Bronchial epithelial cell (primary cell): ENCODE measurements around the gene OGFR. TPM values are rescaled to one million over a fixed set of nuclear protein-coding genes. Genes with fewer than 3 reads are reported as not detected.

Source experiments
- DNase-seq: peaks from one replicate; pipeline ENCODE4 v3.0.0-alpha.2; 2010; ENCODE audit warnings: low read depth
- FAIRE-seq: peaks from 2 replicates; lab custom pipeline; 2011; peaks lifted over from hg19 to GRCh38; lab: Jason Lieb, UNC
- H3K27me3 ChIP-seq: 2 replicates; pipeline ENCODE4 v1.5.1; 2011; ENCODE audit warnings: low read length; ENCODE audit not compliant: control insufficient read depth, insufficient read depth
- H3K36me3 ChIP-seq: 2 replicates; pipeline ENCODE4 v1.5.1; 2011; ENCODE audit warnings: low read length; ENCODE audit not compliant: control insufficient read depth, insufficient read depth
- H3K4me3 ChIP-seq: 2 replicates; pipeline ENCODE4 v1.5.1; 2011; ENCODE audit warnings: mild to moderate bottlenecking, low read depth, low read length, control low read depth
- CTCF ChIP-seq: IDR thresholded peaks from 2 replicates; pipeline ENCODE4 v1.5.1; 2011; ENCODE audit warnings: mild to moderate bottlenecking, moderate library complexity, low read length, control low read depth, inconsistent platforms; ENCODE audit not compliant: insufficient read depth, severe bottlenecking
- total RNA-seq: library from RNA; depleted of rRNA; stranded (reverse); fragments of >200 nt; gene quantifications from 2 replicates; pipeline ENCODE4 v1.2.1, GENCODE V29; 2014

The OGFR gene
- total RNA-seq, 1 donor from 2014 or later, result 16.1 TPM

DNA sequence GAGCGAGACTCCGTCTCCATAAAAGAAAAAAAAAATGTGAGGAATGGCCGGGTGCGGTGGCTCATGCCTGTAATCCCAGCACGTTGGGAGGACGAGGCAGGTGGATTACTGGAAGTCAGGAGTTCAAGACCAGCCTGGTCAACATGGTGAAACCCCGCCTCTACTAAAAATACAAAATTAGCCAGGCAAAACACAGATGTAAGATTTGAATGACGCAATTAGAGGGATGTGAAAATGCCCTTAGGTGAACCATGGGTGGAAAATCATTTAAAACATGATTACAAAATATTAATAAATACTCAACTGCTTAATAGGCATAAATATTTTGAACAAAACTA, 33.1 kb downstream of the OGFR start:
- FAIRE-seq, result no peak
- DNase-seq, result no peak
- H3K27me3 ChIP-seq, result no peaks in the 10 kb centered on the region
- H3K36me3 ChIP-seq, result no peaks in the 10 kb centered on the region
- H3K4me3 ChIP-seq, result no peak overlapping the region
- TF ChIP-seq CTCF, result no peak

GRCh38 chr20:62838128-62838891, 33.7 kb downstream of the OGFR start:
- FAIRE-seq (no peak), DNase-seq (no peak)

DNA sequence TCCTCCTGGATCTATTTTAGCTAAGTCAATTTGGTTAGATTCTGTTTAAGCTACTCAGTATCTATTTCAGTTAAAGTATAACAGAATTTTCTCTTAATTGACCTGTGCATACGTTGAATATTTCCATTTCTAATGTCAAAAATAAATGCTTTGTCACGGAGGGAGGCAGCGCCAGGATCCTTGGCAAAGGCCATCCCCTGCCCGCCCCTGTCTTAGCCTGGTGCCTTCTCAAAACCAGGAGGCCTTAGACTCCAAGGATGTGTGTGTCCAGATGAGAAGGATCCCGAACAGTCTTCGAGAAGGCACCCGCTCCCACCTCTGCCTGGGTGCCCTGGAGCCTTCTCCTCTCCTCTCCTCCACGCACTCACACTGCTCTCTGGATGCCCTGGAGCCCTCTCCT, 34.6 kb downstream of the OGFR start:
- Histone ChIP-seq H3K4me3 (no peak overlapping the region), H3K36me3 (no peaks in the 10 kb centered on the region), H3K27me3 (no peaks in the 10 kb centered on the region)
- FAIRE-seq (no peak), DNase-seq (no peak)
- TF ChIP-seq CTCF, result no peak

More at GRCh38 chr20:62838128-62838891, 33.7 kb downstream of the OGFR start:
- no peaks in the 10 kb centered on the region for H3K27me3 ChIP-seq
- H3K4me3 ChIP-seq, result no peak overlapping the region
- no peaks in the 10 kb centered on the region for H3K36me3 ChIP-seq
- no peak for TF ChIP-seq CTCF

- TF ChIP-seq CTCF, result no peak
- no peaks in the 10 kb centered on the region for H3K36me3 ChIP-seq
- DNase-seq, result no peak
- no peak for FAIRE-seq
- no peaks in the 10 kb centered on the region for H3K27me3 ChIP-seq
- H3K4me3 ChIP-seq, result no peak overlapping the region
Observed at GRCh38 chr20:62839816-62840215, 35.2 kb downstream of the OGFR start.

DNA sequence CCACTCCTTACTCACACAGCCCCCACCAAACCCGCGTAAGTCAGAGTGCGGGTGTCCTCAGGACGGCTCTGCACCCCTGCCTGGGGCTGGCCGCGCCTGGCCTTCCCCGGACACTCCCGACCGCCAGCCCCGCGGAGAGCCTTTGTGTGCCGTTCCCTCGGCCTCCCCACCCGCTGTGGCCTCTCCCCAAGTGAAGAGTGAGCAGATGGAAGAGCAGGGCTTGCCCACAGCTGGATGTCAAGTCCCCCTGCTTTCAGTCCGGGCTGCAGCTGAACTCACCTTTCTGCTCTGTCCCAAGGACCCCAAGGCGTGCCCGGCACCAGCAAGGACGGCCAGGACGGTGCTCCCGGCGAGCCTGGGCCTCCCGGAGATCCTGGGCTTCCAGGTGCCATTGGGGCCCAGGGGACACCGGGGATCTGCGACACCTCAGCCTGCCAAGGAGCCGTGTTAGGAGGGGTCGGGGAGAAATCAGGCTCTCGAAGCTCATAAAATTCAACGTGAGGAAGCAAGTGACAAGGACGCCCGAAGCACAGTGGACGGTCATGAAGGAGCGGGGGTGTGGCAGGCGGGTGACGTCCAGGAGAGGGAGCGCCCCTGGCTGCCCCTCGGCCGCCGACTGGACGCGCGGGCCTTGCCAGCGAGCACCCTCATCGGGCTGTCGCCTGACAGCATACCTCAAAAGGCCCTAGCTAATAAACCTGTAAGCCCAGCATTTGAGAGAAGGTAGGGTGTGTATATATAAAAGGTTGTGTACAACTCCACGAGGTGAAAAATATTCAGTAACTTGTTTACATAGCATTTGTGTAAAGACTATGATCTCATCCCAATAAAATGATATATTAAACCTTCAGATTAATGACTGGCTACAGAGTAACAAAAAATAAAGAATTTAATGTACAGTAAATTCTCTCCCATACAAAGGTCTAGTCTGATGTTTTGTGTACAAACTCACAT, 35.9 kb downstream of the OGFR start:
- TF ChIP-seq CTCF, result no peak
- no peak for FAIRE-seq
- H3K4me3 ChIP-seq, result no peak overlapping the region

More for the DNA sequence above, 35.9 kb downstream of the OGFR start:
- DNase-seq, result no peak
- no peaks in the 10 kb centered on the region for H3K36me3 ChIP-seq
- no peaks in the 10 kb centered on the region for H3K27me3 ChIP-seq
